SK-N-SH (cell line): Measurements from ENCODE around the gene ZNF471. TPM values are rescaled to one million over a fixed set of nuclear protein-coding genes. Genes with fewer than 3 reads are reported as not detected.

Experiments
- CTCF ChIA-PET: fragments of 300-600, 350-600 bp; formaldehyde crosslinking; extraction: SDS; loops from one replicate; lab custom pipeline; 2021; lab: Yijun Ruan, JAX
- POLR2A ChIA-PET: fragments of 350-600 bp; sonication (Branson Sonifier 250); formaldehyde crosslinking; extraction: SDS; loops from one replicate; lab custom pipeline; 2020; ENCODE audit warnings: antibody characterized with exemption, inconsistent platforms; lab: Yijun Ruan, JAX
- DNase-seq: peaks from one replicate; pipeline ENCODE4 v3.0.0; 2012
- H2AFZ ChIP-seq: fragments of 200-600 bp; sonication (generic); 2 replicates; pipeline ENCODE4 v1.8.1; 2016; ENCODE audit warnings: antibody characterized with exemption, mild to moderate bottlenecking, low read depth
- H3F3A ChIP-seq: fragments of 200-600 bp; sonication (generic); replicated peaks from 2 replicates; pipeline ENCODE3; 2016; ENCODE audit warnings: antibody characterized with exemption, mild to moderate bottlenecking; ENCODE audit not compliant: insufficient read depth
- H3K27ac ChIP-seq, 2 experiments: fragments of 200-500 bp in 1 of 2; fragments of 200-600 bp in 1 of 2; sonication (Bioruptor generic) in 1 of 2; sonication (generic), shearing (Covaris generic) in 1 of 2; 2 replicates each; pipeline versions ENCODE4 v1.5.1 to v1.6.1; 2014 to 2016; ENCODE audit warnings: low read depth in 2 of 2, inconsistent platforms in 1 of 2, low read length in 1 of 2, mild to moderate bottlenecking in 1 of 2, mixed read lengths in 1 of 2
- H3K27me3 ChIP-seq: fragments of 200-600 bp; sonication (generic), shearing (Covaris generic); 2 replicates; pipeline ENCODE4 v1.6.1; 2016; ENCODE audit warnings: mixed run types; ENCODE audit not compliant: insufficient read depth
- H3K36me3 ChIP-seq, 2 experiments: fragments of 200-500 bp in 1 of 2; fragments of 200-600 bp in 1 of 2; sonication (Bioruptor generic) in 1 of 2; sonication (generic) in 1 of 2; replicated peaks in 1 of 2; 2 replicates each; pipeline versions ENCODE3 to v1.5.1; 2014 to 2016; ENCODE audit warnings: low read length in 1 of 2, mild to moderate bottlenecking in 1 of 2; ENCODE audit not compliant: insufficient read depth in 2 of 2, control insufficient read depth in 1 of 2
- H3K4me1 ChIP-seq, 2 experiments: fragments of 200-500 bp in 1 of 2; fragments of 200-600 bp in 1 of 2; sonication (Bioruptor generic) in 1 of 2; sonication (generic), shearing (Covaris generic) in 1 of 2; 2 replicates each; pipeline versions ENCODE4 v1.5.1 to v1.6.1; 2014 to 2016; ENCODE audit warnings: low read depth in 1 of 2, low read length in 1 of 2, mixed run types in 1 of 2; ENCODE audit not compliant: insufficient read depth in 2 of 2, control insufficient read depth in 1 of 2
- H3K4me2 ChIP-seq: fragments of 200-600 bp; sonication (generic), shearing (Covaris generic); 2 replicates; pipeline ENCODE4 v1.6.1; 2017; ENCODE audit warnings: mixed run types
- H3K4me3 ChIP-seq, 2 experiments: fragments of 200-500 bp in 1 of 2; fragments of 200-600 bp in 1 of 2; sonication (Bioruptor generic) in 1 of 2; sonication (generic), shearing (Covaris generic) in 1 of 2; 2 replicates each; pipeline versions ENCODE4 v1.5.1 to v1.8.1; 2014 to 2016; ENCODE audit warnings: low read depth in 2 of 2, inconsistent platforms in 1 of 2, low read length in 1 of 2, mild to moderate bottlenecking in 1 of 2, mixed read lengths in 1 of 2, moderate library complexity in 1 of 2
- H3K79me2 ChIP-seq: fragments of 200-600 bp; sonication (generic); 2 replicates; pipeline ENCODE4 v1.8.1; 2017; ENCODE audit warnings: mild to moderate bottlenecking; ENCODE audit not compliant: insufficient read depth
- H3K9ac ChIP-seq: fragments of 200-600 bp; sonication (generic); 2 replicates; pipeline ENCODE4 v1.6.1; 2017; ENCODE audit warnings: mixed run types
- H3K9me2 ChIP-seq: fragments of 200-600 bp; sonication (generic); 2 replicates; pipeline ENCODE4 v1.6.1; 2017; ENCODE audit warnings: mixed run types
- H3K9me3 ChIP-seq: fragments of 200-600 bp; sonication (generic); 2 replicates; pipeline ENCODE4 v1.6.1; 2017; ENCODE audit warnings: mixed run types, mild to moderate bottlenecking, moderate library complexity
- H4K20me1 ChIP-seq: fragments of 200-600 bp; sonication (generic); 2 replicates; pipeline ENCODE4 v1.6.1; 2017; ENCODE audit warnings: mild to moderate bottlenecking, mixed run types; ENCODE audit not compliant: insufficient read depth
- CHD2 ChIP-seq: fragments of 150-350 bp; IDR thresholded peaks from 2 replicates; pipeline ENCODE4 v1.6.1; 2018; ENCODE audit warnings: low read length; ENCODE audit not compliant: partially characterized antibody
- EP300 ChIP-seq, 2 experiments: IDR thresholded peaks; 2 replicates each; pipeline versions ENCODE4 v1.4.0 to v1.6.1; 2012; ENCODE audit warnings: borderline replicate concordance in 1 of 2, low read depth in 1 of 2, low read length in 1 of 2
- FOSL2 ChIP-seq: IDR thresholded peaks from 2 replicates; pipeline ENCODE4 v1.4.0; 2012; ENCODE audit warnings: low read depth, mild to moderate bottlenecking, moderate library complexity, borderline replicate concordance
- FOXJ3 ChIP-seq: sonication (generic); formaldehyde crosslinking; IDR thresholded peaks from 2 replicates; pipeline ENCODE4 v1.5.1; 2020; ENCODE audit warnings: mild to moderate bottlenecking, missing genetic modification reagents
- FOXM1 ChIP-seq: IDR thresholded peaks from 2 replicates; pipeline ENCODE4 v1.4.0; 2012; ENCODE audit warnings: low read depth, mild to moderate bottlenecking
- GATA2 ChIP-seq: sonication (generic); formaldehyde crosslinking; IDR thresholded peaks from 2 replicates; pipeline ENCODE4 v1.5.0; 2020; ENCODE audit warnings: mild to moderate bottlenecking, missing genetic modification reagents
- MXI1 ChIP-seq: IDR thresholded peaks from 2 replicates; pipeline ENCODE4 v1.6.1; 2012; ENCODE audit warnings: mild to moderate bottlenecking, low read depth, low read length, improper control_type of control experiment
- NRF1 ChIP-seq: IDR thresholded peaks from 2 replicates; pipeline ENCODE4 v1.6.1; 2012; ENCODE audit warnings: low read depth, mild to moderate bottlenecking, low read length
- POLR2AphosphoS5 ChIP-seq: IDR thresholded peaks from 2 replicates; pipeline ENCODE4 v1.6.1; 2012; ENCODE audit warnings: low read depth, low read length
- RAD21 ChIP-seq: IDR thresholded peaks from 2 replicates; pipeline ENCODE4 v1.6.1; 2012; ENCODE audit warnings: mild to moderate bottlenecking, low read length
- RCOR1 ChIP-seq: fragments of 150-350 bp; IDR thresholded peaks from 2 replicates; pipeline ENCODE4 v1.6.1; 2017; ENCODE audit warnings: antibody characterized with exemption, low read length
- REST ChIP-seq: IDR thresholded peaks from 2 replicates; pipeline ENCODE4 v1.6.1; 2012; ENCODE audit warnings: mild to moderate bottlenecking, low read depth, low read length, moderate library complexity
- SIN3A ChIP-seq: IDR thresholded peaks from 2 replicates; pipeline ENCODE4 v1.6.1; 2012; ENCODE audit warnings: low read depth, mild to moderate bottlenecking, low read length, moderate library complexity, borderline replicate concordance
- TCF12 ChIP-seq: IDR thresholded peaks from 2 replicates; pipeline ENCODE4 v1.4.0; 2012
- TEAD4 ChIP-seq: IDR thresholded peaks from 2 replicates; pipeline ENCODE4 v1.4.0; 2012; ENCODE audit warnings: mild to moderate bottlenecking, borderline replicate concordance; ENCODE audit not compliant: insufficient read depth
- YY1 ChIP-seq: IDR thresholded peaks from 2 replicates; pipeline ENCODE4 v1.4.0; 2012; ENCODE audit warnings: low read depth, mild to moderate bottlenecking
- WGBS: methylation state at CpG from one replicate; pipeline ENCODE4 v1.1.6; 2017; ENCODE audit warnings: low lambda C conversion rate; 5-methylcytosine and 5-hydroxymethylcytosine counted together
- polyA plus RNA-seq, 3 experiments: library from polyadenylated mRNA; depleted of rRNA; stranded (reverse); fragments of >200 nt; gene quantifications; 2 replicates each; pipeline ENCODE4 v1.2.3, GENCODE V29; 2012
- TF ChIP-seq, protein P1 (sequence below): fragments of 150-350 bp; IDR thresholded peaks from 2 replicates; pipeline ENCODE4 v1.6.1; 2016; ENCODE audit warnings: mild to moderate bottlenecking, low read depth, low read length
- TF ChIP-seq, protein P2 (sequence below): fragments of 150-350 bp; IDR thresholded peaks from 2 replicates; pipeline ENCODE4 v1.6.1; 2017; ENCODE audit warnings: antibody characterized with exemption, low read length, low read depth, borderline replicate concordance
- TF ChIP-seq, protein P3 (sequence below): IDR thresholded peaks from 2 replicates; pipeline ENCODE4; 2012

ZNF471 gene
- polyA plus RNA-seq, 1 of the 3 experiments (the other 2 are of a cell fraction): 2.5 TPM

DNA sequence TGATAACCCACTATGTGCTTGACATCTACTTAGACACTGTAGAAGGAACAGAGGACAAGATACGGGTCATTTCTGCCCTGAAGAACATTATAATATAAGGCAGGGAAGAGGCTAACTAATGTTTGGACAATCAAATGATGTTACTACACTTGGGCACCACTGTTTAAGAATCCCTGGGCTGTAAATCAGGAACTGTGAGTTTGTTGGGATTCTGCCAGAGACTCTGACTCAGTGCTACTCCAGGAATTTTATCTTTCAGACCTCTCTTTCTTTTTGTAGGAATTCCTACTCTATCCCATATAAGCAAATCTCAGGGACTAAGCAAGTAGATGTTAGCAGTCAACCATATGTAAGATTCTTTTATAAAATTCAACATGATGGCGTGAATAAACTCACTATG, 3.1 kb upstream of the ZNF471 start:
- no peak overlapping the region for H3K4me2 ChIP-seq
- H3K27me3 ChIP-seq: no peaks in the 10 kb centered on the region
- TF ChIP-seq MXI1: no peak
- no peak for TF ChIP-seq RAD21
- TF ChIP-seq TEAD4: no peak
- no peak for TF ChIP-seq EP300 (IDR thresholded peaks at IDR 0.05; ENCODE audit: borderline replicate concordance in 1 of 2, low read depth in 1 of 2, low read length in 1 of 2)
- no peak for TF ChIP-seq YY1
- TF ChIP-seq, protein P1, sequence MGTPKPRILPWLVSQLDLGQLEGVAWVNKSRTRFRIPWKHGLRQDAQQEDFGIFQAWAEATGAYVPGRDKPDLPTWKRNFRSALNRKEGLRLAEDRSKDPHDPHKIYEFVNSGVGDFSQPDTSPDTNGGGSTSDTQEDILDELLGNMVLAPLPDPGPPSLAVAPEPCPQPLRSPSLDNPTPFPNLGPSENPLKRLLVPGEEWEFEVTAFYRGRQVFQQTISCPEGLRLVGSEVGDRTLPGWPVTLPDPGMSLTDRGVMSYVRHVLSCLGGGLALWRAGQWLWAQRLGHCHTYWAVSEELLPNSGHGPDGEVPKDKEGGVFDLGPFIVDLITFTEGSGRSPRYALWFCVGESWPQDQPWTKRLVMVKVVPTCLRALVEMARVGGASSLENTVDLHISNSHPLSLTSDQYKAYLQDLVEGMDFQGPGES: no peak
- no peak for TF ChIP-seq RCOR1
- no peak for TF ChIP-seq POLR2AphosphoS5
- no peak for TF ChIP-seq SIN3A
- TF ChIP-seq NRF1: no peak
- TF ChIP-seq FOXM1: no peak
- no peak for TF ChIP-seq FOXJ3 (CRISPR knock-in tag)
- no peak for TF ChIP-seq CHD2
- TF ChIP-seq, protein P2, sequence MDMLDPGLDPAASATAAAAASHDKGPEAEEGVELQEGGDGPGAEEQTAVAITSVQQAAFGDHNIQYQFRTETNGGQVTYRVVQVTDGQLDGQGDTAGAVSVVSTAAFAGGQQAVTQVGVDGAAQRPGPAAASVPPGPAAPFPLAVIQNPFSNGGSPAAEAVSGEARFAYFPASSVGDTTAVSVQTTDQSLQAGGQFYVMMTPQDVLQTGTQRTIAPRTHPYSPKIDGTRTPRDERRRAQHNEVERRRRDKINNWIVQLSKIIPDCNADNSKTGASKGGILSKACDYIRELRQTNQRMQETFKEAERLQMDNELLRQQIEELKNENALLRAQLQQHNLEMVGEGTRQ: no peak
- TF ChIP-seq FOSL2: no peak
- TF ChIP-seq REST: no peak
- TF ChIP-seq GATA2 (CRISPR knock-in tag): no peak
- TF ChIP-seq TCF12: no peak
- TF ChIP-seq, protein P3, sequence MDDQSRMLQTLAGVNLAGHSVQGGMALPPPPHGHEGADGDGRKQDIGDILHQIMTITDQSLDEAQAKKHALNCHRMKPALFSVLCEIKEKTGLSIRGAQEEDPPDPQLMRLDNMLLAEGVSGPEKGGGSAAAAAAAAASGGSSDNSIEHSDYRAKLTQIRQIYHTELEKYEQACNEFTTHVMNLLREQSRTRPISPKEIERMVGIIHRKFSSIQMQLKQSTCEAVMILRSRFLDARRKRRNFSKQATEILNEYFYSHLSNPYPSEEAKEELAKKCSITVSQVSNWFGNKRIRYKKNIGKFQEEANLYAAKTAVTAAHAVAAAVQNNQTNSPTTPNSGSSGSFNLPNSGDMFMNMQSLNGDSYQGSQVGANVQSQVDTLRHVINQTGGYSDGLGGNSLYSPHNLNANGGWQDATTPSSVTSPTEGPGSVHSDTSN: no peak
- no peak overlapping the region for H3K9ac ChIP-seq
- H3K27ac ChIP-seq: no peak overlapping the region
- DNase-seq: no peak
- 57% methylated on average over 2 of the region's 2 CpGs for WGBS
- H3K4me3 ChIP-seq: no peak overlapping the region
- no peaks in the 10 kb centered on the region for H3K9me3 ChIP-seq
- peaks cover 0 to 10% of the 10 kb centered on the region in 2 experiments; a peak in 1 of 4 replicates for H3K4me1 ChIP-seq
- no peaks in the 10 kb centered on the region for H4K20me1 ChIP-seq
- peaks cover 2 to 3% of the 10 kb centered on the region in 2 experiments for H3K36me3 ChIP-seq
- ChIA-PET CTCF (interaction anchor here (1.2 to 1.3 kb wide), 2 partner anchors 14 to 17 kb away, joined by 3 read pairs; no protein-coding TSS in a partner anchor), POLR2A (no interaction called here)
- H2AFZ ChIP-seq: no peak overlapping the region
- no peaks in the 10 kb centered on the region for H3K79me2 ChIP-seq
- no peaks in the 10 kb centered on the region for H3K9me2 ChIP-seq
- H3F3A ChIP-seq: no peaks in the 10 kb centered on the region
